ENCODE measurements around the gene G6PC3.

G6PC3 gene

GRCh38 chr17:44123356-44124117 lies 53.0 kb downstream of the G6PC3 start, which contains the start of gene HDAC5:
HDAC5 (minus strand) TSS chr17:44123641; CDS start chr17:44117515, 6,126 bp downstream.
- DNase-seq (ENCODE audit: low spot score) = peak; percentile 96

GRCh38 chr17:44124118-44124438 lies 53.5 kb downstream of the G6PC3 start:
- DNase-seq (ENCODE audit: low spot score) = no peak
